ENCODE measurements around the gene E2F3.

DNA sequence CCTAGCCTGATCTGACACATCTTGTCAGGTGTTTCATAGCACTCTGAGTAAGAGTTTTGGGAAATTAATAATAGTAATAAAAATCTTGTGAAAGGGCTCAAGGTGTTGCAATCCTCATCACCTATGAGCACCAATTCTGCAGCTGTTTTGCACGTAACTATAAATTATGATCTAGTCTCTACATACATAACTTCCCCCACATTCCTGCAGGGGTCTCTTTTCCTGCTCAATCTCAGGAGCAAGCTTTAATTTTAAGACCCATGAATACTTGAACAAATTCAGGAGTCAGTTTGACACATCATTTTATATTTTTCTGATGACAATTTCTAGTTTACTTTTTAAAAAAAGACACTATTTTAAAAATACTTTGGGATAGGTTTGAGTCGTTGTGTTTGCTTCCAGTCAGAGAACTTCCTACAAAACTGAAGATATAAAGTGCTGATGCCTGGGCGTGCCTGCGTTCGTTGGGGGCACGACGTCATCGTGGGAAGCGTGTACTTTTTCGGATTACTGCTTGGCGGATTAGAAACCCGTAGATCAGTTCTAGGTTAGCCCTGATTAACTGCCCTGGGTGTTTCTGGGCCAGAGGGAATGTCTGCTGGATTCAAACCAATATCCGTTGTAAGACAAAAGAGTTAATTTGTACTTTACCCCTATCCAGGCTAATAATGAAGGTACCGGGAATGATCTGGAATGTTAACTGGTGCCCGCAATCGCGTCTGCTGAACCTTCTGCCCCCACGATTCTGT, 1.0 kb upstream of the E2F3 start:
- TF ChIP-seq RFX5 (IDR thresholded peaks at IDR 0.05) (no peak), KDM5A (IDR thresholded peaks at IDR 0.05) (no peak), HEYL (CRISPR knock-in tag; IDR thresholded peaks at IDR 0.05) (no peak), CHD2 (IDR thresholded peaks at IDR 0.05; ENCODE audit: low read length, partially characterized antibody) (no peak), POLR2A (IDR thresholded peaks at IDR 0.05; ENCODE audit: low read length) (no peak), SMC3 (IDR thresholded peaks at IDR 0.05) (0 out of 3 replicates have a peak, but pooled peaks have one; percentile 33), FOSL2 (IDR thresholded peaks at IDR 0.05) (no peak), FOSL2 (CRISPR knock-in tag; IDR thresholded peaks at IDR 0.05) (no peak)
- TF ChIP-seq, protein P1, sequence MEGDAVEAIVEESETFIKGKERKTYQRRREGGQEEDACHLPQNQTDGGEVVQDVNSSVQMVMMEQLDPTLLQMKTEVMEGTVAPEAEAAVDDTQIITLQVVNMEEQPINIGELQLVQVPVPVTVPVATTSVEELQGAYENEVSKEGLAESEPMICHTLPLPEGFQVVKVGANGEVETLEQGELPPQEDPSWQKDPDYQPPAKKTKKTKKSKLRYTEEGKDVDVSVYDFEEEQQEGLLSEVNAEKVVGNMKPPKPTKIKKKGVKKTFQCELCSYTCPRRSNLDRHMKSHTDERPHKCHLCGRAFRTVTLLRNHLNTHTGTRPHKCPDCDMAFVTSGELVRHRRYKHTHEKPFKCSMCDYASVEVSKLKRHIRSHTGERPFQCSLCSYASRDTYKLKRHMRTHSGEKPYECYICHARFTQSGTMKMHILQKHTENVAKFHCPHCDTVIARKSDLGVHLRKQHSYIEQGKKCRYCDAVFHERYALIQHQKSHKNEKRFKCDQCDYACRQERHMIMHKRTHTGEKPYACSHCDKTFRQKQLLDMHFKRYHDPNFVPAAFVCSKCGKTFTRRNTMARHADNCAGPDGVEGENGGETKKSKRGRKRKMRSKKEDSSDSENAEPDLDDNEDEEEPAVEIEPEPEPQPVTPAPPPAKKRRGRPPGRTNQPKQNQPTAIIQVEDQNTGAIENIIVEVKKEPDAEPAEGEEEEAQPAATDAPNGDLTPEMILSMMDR (IDR thresholded peaks at IDR 0.05) = peak; percentile 35
- TF ChIP-seq, protein P2, sequence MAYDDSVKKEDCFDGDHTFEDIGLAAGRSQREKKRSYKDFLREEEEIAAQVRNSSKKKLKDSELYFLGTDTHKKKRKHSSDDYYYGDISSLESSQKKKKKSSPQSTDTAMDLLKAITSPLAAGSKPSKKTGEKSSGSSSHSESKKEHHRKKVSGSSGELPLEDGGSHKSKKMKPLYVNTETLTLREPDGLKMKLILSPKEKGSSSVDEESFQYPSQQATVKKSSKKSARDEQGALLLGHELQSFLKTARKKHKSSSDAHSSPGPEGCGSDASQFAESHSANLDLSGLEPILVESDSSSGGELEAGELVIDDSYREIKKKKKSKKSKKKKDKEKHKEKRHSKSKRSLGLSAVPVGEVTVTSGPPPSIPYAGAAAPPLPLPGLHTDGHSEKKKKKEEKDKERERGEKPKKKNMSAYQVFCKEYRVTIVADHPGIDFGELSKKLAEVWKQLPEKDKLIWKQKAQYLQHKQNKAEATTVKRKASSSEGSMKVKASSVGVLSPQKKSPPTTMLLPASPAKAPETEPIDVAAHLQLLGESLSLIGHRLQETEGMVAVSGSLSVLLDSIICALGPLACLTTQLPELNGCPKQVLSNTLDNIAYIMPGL (CRISPR knock-in tag; IDR thresholded peaks at IDR 0.05; ENCODE audit: borderline replicate concordance) = no peak

Data from A549 (cell line).